GM19467 (cell line): ENCODE results near the gene SYDE1.

ENCODE experiments used
- ATAC-seq: cut with Tn5 transposase; IDR thresholded peaks from one replicate; pipeline ENCODE4 v1.9.1; 2021; ENCODE audit warnings: mild to moderate bottlenecking, moderate library complexity; ENCODE audit not compliant: unreplicated experiment

SYDE1 gene

DNA sequence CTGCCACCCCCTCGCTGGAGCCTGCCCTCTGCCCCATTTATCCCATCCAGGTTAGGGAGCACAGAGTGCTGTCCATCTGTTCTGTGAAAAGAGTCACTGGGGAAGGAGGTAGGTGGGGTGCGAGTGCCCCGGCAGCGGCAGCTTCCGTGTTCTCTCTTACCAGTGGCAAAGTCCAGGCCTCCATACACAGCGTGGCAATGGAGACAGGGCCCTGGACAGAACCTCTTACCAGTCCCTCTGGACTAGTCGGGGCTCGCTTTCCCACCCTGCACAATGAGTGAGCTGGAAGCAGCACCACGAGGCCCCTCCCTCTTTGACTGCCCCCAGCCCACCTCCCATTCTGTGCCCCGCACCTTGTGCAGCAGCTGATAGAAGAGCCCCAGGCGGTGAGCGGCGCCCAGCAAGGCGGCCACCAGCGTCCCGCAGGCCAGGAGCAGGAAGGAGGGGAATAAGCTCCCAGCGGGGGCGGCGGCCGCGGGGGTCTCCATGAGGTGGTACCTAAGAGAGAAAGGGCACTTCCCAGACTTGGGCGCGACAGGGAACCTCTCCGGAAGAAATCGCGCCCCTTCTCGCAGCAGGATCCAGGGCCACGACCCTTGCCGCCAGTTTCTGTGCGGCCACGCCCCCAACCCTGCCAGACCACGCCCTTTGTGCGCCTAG is 17.5 kb downstream of the SYDE1 start:
- no peak for ATAC-seq

DNA sequence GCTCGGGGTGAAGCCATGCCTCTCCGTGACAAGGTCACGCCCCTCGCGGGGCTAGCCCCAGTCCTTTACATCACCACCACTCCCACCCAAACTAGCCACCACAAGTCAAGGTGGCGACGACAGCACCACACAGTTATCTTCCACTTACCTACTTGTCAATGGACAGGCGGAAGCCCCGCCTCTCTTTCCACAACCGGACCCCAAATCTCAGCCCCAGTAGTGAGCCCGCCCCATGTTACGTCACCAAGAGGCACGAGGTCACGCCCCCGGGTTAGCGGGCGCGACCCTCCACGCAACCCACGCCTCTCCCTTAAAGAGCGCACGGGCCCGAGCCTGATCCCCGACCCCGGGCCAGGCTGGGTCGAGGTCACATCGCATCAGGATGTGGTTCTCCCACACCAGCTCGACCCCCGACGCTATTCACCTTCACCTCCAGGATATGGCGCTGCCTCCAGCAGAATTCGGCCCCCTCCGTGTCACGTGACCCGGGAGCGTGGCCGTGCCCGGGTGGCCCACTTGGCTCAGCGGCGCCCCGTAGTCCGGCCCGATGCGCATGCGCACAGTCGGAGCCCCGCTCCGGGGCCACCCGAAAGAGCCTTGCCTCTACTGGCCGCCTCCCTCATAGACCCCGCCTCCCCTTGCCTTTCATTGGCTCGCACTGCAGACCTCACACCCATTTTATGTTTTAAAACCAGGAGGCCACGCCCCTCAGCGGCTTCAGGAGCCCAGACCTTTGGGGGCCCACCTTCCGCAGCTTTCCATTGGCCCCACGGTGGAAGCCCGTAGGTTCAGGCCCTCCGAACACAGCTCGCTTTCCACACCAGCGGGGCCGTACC is 18.2 kb downstream of the SYDE1 start:
- peak; percentile 86 for ATAC-seq

DNA sequence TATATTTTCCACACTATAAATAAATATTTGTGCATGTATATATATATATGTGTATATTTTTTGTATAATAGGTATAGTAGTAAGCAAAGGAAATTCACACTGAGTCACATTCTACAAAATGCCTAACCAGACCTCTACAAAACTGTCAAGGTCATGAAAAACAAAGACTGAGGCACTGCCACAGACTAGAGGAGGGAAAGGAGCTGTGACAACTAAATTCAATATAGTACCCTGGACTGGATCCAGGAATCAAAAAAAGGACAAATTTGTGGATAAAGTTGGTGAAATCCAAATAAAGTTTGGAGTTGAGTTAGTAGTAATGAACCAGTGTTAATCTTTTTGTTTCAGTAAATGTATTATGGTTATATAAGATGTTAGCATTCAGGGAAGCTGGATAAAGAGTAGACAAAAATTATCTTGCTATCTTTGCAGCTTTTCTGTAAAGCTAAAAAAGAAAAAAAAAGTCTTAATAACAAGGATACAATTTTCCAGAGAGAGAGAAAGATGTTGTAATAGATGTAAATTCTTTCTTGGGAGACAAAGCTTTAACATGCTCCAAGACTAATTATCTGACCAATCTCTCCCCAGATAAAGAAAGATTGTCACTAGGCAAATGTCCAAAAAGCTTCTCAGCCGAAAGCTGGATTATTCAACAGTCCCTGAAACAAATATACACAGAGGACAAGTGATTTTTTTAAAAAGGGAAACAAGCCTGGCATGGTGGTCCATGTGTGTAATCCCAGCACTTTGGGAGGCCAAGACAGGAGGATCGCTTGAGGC is 19.1 kb downstream of the SYDE1 start:
- no peak for ATAC-seq

DNA sequence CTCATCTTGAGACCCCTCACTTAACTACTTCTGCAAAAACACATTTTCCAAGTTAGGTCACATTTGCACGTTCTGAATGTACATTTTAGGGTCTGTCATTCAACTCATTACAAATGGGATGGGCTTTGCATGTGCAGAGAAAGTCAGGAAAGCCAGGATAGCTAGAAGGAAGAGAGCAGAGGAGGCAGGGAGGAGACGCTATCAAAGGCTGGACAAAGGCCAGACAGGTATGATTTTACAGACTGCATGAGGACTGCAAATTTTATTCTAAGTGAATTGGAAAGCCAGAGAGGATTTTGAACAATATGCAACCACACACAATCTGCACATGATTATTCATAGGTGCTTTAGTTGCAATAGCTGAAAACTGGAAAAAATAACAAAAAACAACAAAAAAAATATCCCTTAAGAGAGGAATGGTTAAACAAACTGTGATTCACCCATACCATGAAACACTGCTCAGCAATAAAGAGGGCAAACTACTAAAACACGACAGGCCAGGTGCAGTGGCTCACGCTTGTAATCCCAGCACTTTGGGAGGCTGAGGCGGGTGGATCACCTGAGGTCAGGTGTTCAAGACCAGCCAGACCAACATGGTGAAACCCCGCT is 21.1 kb downstream of the SYDE1 start:
- no peak for ATAC-seq

DNA sequence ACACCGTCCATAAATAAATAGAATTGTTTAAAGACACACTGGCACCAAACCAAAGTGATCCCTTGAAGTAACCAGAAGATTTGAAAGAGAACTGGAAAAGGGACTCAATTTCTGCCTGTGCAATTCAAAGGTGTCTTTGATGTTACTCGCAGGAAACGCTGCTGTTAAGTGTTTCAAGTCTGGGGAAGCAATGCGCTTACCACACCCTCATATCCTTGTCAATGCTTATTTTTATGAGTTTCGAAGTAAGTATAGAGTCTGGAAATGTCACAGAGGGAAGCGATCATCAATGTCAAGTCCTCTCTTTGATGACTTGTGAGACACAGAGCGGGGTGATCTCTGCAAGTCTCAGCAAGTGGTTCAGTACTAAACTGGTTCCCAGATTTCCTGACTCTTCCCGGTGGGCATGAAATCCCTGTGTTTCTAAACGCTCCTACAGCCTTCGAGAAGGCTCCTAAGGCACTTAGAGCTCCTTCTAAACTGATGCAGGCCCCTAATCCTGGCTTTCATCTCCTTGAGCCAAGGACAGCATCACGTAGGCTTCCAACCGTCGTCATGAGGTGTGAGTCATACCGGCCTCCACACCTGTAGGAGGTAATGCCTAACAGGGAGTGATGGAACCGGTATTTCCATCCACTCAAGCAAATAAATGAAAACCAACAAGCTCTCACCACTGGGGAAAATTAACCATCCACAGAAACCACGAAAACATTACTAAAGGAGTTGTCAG is 22.8 kb downstream of the SYDE1 start:
- ATAC-seq, result no peak

DNA sequence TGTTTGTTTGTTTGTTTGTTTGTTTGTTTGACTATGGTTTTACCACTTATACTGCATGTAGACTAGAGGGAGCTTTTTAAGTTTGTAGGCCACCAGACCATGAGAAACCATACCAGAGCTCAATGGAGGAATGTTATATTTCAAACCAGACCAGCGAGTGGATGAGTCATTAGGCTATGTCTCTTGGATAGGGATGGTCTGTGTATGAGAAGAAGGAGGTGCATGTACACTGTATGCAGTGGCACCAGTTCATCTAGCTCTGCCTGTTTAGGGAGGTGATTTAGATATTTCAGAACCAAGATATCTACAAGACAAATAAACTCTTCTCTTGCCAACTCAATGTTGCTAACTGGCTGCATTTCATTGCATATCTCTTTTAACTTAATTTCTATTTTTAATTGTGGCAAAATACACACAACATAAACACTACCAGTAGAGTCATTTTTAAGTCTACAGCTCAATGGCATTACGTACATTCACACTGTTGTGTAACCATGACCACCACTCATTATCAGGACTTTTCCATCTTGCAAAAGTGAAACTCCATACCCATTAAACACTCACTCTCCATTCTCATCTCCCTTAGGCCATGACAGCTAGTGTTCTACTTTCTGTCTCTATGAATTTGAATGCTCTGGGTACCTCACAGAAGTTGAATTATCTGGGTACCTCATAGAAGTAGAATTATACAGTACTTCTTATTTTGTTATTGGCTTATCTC is 29.2 kb downstream of the SYDE1 start:
- ATAC-seq, result no peak

DNA sequence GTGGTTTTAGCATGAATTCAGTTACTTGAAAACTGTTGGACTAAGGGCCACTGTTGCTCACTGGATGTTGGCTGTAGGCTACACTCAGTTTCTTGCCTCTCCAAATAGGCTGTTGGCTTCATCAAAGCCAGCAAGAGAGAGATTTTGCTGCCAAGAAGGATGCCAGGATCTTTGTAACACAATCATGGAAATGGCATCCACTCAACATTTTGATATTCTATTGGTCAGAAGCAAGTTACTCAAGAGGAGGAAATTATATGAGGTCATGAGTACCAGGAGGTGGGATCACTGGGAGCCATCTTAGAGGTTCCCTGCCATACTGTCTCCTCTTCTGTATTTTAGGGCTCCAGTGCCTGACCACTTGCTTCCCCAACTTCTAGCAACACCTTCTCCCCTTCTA is 30.6 kb downstream of the SYDE1 start:
- no peak for ATAC-seq

DNA sequence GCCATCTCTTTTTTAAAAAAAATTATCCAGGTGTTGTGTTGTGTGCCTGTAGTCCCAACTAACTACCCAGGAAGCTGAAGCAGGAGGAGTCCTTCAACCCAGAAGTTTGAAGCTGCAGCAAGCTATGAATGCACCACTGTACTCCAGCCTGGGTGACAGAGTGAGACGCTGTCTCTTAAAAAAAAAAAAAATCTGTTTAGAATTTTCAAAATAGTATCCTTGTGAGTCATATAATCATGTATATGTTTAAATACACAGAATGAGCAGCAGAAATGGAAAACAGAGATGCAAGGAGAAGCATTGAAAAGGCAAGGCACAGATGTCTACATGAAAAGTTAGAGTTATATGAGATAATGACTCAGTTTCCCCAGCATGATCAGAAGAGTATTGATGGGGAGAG is 31.2 kb downstream of the SYDE1 start:
- ATAC-seq, result no peak

DNA sequence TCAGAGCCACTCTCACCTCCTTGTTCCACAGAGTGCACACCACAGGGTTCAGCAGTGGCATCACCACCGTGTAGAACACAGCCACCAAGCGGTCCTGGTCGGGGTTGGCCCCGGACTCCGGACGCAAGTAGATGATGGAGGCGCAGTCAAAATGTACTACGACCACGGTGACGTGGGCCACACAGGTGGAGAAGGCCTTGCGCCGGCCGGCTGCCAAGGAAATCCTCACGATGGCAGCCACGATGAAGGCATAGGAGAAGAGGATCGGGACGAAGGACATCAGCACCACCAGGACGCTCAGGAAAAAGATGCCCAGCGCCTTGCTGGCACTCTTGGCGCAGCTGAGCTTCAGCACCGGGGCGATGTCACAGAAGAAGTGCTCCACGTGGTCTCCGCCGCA is 33.9 kb downstream of the SYDE1 start:
- ATAC-seq, result no peak

DNA sequence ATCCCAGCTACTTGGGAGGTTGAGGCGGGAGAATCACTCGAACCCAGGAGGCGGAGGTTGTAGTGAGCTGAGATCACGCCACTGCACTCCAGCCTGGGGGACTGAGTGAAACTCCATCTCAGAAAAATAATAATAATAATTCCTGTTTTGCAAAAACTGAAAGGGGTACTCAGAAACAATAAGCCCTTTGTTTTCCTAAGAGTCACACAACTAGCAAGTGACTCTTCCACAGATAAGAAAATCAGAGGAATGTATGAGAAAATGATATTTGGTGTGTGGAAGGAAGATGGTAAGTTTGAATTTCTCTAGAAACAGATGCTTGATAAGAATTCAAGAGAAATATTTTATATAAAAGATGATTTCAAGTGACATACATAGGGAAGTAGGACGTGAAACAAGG is 35.1 kb downstream of the SYDE1 start:
- no peak for ATAC-seq

DNA sequence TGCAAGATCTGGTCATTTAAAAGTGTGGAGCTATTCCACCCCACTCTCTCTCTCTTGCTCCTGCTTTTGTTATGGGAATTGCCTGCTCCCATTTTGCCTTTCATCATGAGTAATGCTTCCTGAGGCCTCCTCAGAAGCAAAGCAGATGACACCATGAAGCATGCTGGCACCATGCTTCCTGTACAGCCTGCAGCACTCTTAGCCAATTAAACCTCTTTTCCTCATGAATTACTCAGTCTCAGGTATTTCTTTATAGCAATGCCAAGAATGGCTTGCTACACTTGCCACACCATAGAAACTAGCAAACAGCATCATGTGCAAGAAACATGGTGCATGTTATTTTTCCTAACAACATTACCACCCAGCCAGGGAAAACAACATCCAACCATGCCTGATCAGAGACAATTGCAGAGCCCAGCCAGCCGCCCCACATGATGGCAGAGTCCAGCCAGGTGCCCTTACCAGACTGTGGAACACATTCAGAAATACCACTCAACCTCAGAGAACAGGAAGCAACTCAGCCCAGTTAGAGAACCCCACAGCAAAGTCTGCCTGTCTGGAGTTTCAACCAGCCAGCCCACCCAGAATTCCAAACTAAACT is 36.9 kb downstream of the SYDE1 start:
- ATAC-seq, result no peak

DNA sequence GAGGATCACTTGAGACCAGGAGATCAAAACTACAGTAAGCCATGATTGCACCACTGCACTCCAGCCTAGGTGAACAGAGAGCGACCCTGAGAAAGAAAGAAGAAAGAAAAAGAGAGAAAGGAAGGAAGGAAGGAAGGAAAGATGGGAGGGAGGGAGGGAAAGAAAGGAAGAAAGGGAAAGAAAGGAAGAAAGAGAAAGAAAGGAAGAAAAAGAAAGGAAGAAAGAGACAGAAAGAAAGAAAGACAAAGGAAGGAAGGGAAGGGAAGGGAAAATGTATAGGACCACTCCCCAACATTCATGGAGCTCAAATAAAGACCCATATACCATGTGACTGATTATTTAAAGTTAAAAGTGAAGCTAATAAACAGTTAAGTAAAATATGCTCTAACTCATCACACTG is 39.9 kb downstream of the SYDE1 start:
- no peak for ATAC-seq

DNA sequence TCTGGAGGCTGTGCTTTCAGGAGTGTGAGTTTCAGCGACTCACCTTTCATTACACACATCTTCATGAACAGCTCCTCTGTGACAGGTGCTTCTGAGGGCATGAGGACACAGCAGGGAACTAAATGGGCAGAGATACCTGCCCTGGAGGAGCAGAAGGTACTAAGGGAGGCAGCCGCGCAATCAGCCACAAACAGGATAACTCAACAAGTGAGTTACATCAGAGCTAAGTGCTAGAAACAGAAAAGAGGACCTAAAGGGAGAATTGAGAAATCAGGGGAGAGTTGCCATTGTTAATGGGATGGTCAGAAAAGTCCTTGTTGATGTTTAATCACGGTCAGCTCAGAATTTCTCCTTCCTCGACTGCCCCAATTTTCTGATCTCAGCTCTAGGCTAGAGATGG is 42.5 kb downstream of the SYDE1 start:
- ATAC-seq, result no peak

DNA sequence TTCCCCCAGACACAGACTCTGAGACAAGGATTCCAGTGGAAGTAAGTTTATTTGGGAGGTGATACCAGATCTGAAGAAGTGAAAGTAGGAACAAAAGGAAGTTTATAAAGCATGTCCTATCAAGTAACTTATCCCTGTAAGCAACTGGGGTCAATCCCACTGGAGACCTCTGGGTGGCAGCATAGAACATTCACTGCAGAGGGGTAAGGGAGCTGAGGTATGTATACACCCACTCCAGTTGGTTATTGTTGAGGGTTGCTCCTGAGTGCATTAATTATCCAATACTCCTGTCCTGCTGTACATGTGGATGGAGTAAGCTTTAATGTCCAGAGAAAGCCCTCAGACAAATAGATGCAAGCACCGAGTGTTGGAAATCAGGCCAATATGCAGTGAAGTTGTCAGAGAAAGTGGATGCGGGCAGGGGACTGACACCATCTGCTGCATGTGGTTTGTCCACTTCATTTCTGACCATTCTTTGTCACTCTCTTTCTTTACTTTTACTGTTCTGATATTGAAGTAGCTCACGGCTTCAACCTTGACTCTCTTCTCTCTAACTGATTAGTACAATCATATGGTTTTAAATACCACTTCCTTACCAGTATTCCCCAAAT is 46.9 kb downstream of the SYDE1 start:
- no peak for ATAC-seq

DNA sequence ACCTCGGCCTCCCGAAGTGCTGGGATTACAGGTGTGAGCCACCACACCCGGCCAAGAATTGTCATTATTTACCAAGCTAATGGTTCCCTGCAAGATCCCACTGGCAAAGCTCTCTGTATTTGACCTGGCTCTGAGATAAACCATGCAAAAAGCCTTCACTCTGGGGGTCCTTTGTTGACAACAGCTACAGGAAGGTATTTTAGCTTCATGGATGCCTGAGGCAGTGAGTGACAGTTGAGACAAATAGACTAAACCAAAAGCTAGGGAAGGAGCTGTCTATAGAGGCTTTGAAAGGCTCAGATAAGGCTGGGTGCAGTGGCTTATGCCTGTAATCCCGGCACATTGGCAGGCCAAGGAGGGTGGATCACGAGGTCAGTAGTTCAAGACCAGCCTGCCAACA is 48.1 kb downstream of the SYDE1 start:
- no peak for ATAC-seq

DNA sequence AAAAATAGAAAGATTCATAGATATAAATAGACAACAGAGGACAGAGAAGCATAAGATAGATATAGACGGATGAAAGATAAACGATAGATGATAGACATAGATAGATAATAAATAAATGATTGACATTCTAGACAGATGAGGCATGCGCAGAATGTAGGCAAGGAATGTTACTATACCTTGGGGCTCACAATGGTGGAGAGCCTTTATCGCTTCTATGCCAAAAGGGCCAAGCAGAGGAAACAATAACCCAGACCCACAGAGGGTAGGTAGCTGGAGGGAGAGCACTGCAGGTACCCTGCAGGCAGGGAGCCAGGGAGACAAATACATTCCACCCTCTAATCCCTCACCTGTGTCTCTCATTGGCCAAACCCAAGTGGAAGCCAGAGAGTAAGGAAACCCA is 49.2 kb downstream of the SYDE1 start:
- no peak for ATAC-seq

DNA sequence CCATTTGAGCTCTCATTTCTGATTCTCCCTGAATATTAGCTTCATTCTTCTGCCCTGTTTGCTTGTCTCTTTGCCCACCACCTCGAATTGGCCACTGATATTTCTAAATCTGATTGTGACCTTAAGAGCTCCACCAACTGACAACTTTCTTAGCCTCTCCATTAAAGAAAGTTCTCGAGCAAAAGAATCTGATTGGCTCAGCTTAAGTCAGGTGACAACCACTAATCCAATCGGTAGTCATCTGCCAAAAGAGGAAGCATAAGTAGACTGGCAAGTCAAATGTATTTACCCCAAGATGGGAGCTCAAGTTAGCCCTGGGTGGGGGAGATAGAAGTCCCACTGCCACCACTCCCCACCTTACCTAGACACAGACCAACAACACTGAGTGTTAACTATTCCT is 52.0 kb downstream of the SYDE1 start:
- no peak for ATAC-seq

DNA sequence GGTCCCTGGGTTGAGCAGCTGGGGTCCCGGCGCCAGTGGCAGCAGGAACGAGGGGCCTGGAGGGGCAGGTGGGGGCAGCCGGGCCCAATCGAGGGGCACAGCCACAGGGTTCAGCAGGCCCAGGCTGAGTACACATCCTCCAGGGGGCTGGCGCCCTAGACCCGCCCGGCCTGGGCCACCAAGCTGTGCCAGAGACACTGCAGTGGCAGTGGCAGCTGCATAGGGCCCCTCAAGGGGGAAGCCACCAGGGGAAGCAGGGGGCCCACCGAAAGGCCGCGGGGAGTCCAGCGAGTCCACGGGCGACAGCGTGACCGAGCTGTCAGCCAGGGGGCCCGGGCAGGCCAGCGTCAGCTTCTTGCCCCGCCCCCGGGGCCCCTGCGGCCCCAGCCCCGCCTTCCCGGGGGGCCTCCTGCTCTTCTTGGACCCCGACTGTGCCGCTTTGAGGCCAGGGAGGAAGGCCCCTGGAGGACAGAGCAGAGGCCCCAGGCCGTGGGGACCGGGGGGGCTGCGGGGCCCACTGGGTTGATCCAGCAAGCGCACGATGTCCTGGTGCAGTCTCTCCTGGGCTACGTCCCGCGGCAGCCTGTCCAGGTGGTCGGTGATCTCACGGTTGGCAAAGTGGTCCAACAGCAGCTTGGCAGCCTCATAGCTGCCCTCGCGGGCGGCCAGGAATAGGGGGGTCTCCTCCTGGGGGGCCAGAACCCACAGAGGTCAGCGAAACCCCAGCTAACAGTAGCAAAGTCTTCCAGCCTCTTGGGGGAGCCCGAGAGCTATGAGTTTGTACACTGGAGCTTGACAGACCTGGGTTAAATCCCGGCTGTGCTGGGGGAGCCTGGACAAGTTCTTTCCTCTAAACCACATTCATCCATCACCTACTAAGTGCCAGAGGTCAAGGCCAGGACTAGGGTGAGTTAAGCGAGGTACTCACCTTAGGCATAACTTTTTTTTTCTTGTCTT is 54.1 kb downstream of the SYDE1 start:
- no peak for ATAC-seq
